Measurements from ENCODE around the gene ME3.
"Not testable (repeated sequence)": the region's sequence is repeated elsewhere in the genome, so short reads cannot be mapped to it uniquely, and the experiment has no call there.

ME3 gene

GRCh38 chr11:86660736-86661135 lies 11.7 kb downstream of the ME3 start:
- no peak for DNase-seq

GRCh38 chr11:86660088-86660487 lies 12.3 kb downstream of the ME3 start:
- DNase-seq: peak; percentile 46

GRCh38 chr11:86658534-86658933 lies 13.9 kb downstream of the ME3 start:
- no peak for DNase-seq

GRCh38 chr11:86645212-86645611 lies 27.2 kb downstream of the ME3 start:
- DNase-seq: not testable (repeated sequence)

GRCh38 chr11:86644291-86644690 lies 28.1 kb downstream of the ME3 start:
- DNase-seq: peak; percentile 36

GRCh38 chr11:86641537-86642261 lies 30.7 kb downstream of the ME3 start:
- no peak for DNase-seq

- DNase-seq: no peak
Measured at GRCh38 chr11:86639137-86639536, 33.3 kb downstream of the ME3 start.

- DNase-seq: no peak
Measured at GRCh38 chr11:86638673-86639072, 33.7 kb downstream of the ME3 start.

- DNase-seq: no peak
Measured at GRCh38 chr11:86637988-86638387, 34.4 kb downstream of the ME3 start.

- DNase-seq: no peak
Measured at GRCh38 chr11:86636275-86636674, 36.1 kb downstream of the ME3 start.

- peak; percentile 91 for DNase-seq
Measured at GRCh38 chr11:86632499-86633269, 39.7 kb downstream of the ME3 start.

- DNase-seq: no peak
Measured at GRCh38 chr11:86630229-86630981, 42.0 kb downstream of the ME3 start.

GRCh38 chr11:86629045-86629706 lies 43.2 kb downstream of the ME3 start:
- DNase-seq: no peak

- no peak for DNase-seq
Measured at GRCh38 chr11:86627776-86628455, 44.5 kb downstream of the ME3 start.

- no peak for DNase-seq
Measured at GRCh38 chr11:86625981-86626380, 46.4 kb downstream of the ME3 start.

- no peak for DNase-seq
Measured at GRCh38 chr11:86625544-86625943, 46.9 kb downstream of the ME3 start.

GRCh38 chr11:86624366-86624765 lies 48.0 kb downstream of the ME3 start:
- DNase-seq: no peak

- DNase-seq: no peak
Measured at GRCh38 chr11:86623736-86624135, 48.7 kb downstream of the ME3 start.

- peak; percentile 82 for DNase-seq
Measured at GRCh38 chr11:86623041-86623621, 49.3 kb downstream of the ME3 start.

GRCh38 chr11:86621854-86622253 lies 50.6 kb downstream of the ME3 start:
- no peak for DNase-seq

GRCh38 chr11:86620891-86621521 lies 51.4 kb downstream of the ME3 start:
- no peak for DNase-seq

- DNase-seq: not testable (repeated sequence)
Measured at GRCh38 chr11:86619428-86619827, 53.0 kb downstream of the ME3 start.
